ENCODE results near the gene SELP.

SELP gene

GRCh38 chr1:169651035-169651434 is 21.1 kb upstream of the SELP start:
- H3K27ac ChIP-seq = no peak overlapping the region
- TF ChIP-seq CTCF (IDR thresholded peaks at IDR 0.05) = no peak
- TF ChIP-seq ZFX (IDR thresholded peaks at IDR 0.05; ENCODE audit: borderline replicate concordance) = no peak

- no peak overlapping the region for H3K27ac ChIP-seq
- no peak for TF ChIP-seq CTCF (IDR thresholded peaks at IDR 0.05)
- TF ChIP-seq ZFX (IDR thresholded peaks at IDR 0.05; ENCODE audit: borderline replicate concordance) = no peak
These were observed 20.6 kb upstream of the SELP start for GRCh38 chr1:169650551-169650950.

- H3K27ac ChIP-seq = no peak overlapping the region
- TF ChIP-seq CTCF (IDR thresholded peaks at IDR 0.05) = no peak
- TF ChIP-seq ZFX (IDR thresholded peaks at IDR 0.05; ENCODE audit: borderline replicate concordance) = no peak
These were observed 18.8 kb upstream of the SELP start for GRCh38 chr1:169648709-169649108.

- TF ChIP-seq CTCF (IDR thresholded peaks at IDR 0.05) (no peak), ZFX (IDR thresholded peaks at IDR 0.05; ENCODE audit: borderline replicate concordance) (no peak)
- no peak overlapping the region for H3K27ac ChIP-seq
These were observed 18.3 kb upstream of the SELP start for GRCh38 chr1:169648187-169648586.

GRCh38 chr1:169647512-169647911 is 17.6 kb upstream of the SELP start:
- TF ChIP-seq ZFX (IDR thresholded peaks at IDR 0.05; ENCODE audit: borderline replicate concordance) = no peak
- TF ChIP-seq CTCF (IDR thresholded peaks at IDR 0.05) = no peak

GRCh38 chr1:169644297-169644696 is 14.4 kb upstream of the SELP start:
- TF ChIP-seq CTCF (IDR thresholded peaks at IDR 0.05) (no peak), ZFX (IDR thresholded peaks at IDR 0.05; ENCODE audit: borderline replicate concordance) (no peak)
- H3K27ac ChIP-seq = no peak overlapping the region

More at GRCh38 chr1:169647512-169647911, 17.6 kb upstream of the SELP start:
- no peak overlapping the region for H3K27ac ChIP-seq

GRCh38 chr1:169634877-169635276 is 5.0 kb upstream of the SELP start:
- TF ChIP-seq ZFX (IDR thresholded peaks at IDR 0.05; ENCODE audit: borderline replicate concordance) (no peak), CTCF (IDR thresholded peaks at IDR 0.05) (no peak)
- no peak overlapping the region for H3K27ac ChIP-seq
